ENCODE results near the gene CCDC116.
"Not testable (repeated sequence)": the region's sequence is repeated elsewhere in the genome, so short reads cannot be mapped to it uniquely, and the experiment has no call there.

Gene CCDC116

GRCh38 chr22:21633481-21633880 lies 921 bp downstream of the CCDC116 start:
- FAIRE-seq = no peak

GRCh38 chr22:21634081-21634480 lies 1.5 kb downstream of the CCDC116 start:
- FAIRE-seq = no peak

GRCh38 chr22:21634844-21635243 lies 2.3 kb downstream of the CCDC116 start:
- FAIRE-seq = no peak

GRCh38 chr22:21635771-21636510 lies 3.4 kb downstream of the CCDC116 start:
- no peak for FAIRE-seq

GRCh38 chr22:21636629-21637218 lies 4.2 kb downstream of the CCDC116 start:
- no peak for FAIRE-seq

- FAIRE-seq = not testable (repeated sequence)
Measured at GRCh38 chr22:21637450-21637849, 4.9 kb downstream of the CCDC116 start.

- FAIRE-seq = no peak
Measured at GRCh38 chr22:21639359-21639758, 6.8 kb downstream of the CCDC116 start.

- no peak for FAIRE-seq
Measured at GRCh38 chr22:21640810-21641209, 8.2 kb downstream of the CCDC116 start.

GRCh38 chr22:21641417-21641788 lies 8.8 kb downstream of the CCDC116 start:
- no peak for FAIRE-seq

GRCh38 chr22:21641789-21642583 lies 9.4 kb downstream of the CCDC116 start, which contains the start of gene SDF2L1:
Gene SDF2L1 (plus strand): TSS chr22:21642302. CDS start chr22:21642337, 35 bp downstream.
- FAIRE-seq = no peak

GRCh38 chr22:21642584-21643448 lies 10.3 kb downstream of the CCDC116 start:
- FAIRE-seq = no peak

GRCh38 chr22:21643533-21644357 lies 11.2 kb downstream of the CCDC116 start:
- no peak for FAIRE-seq

- not testable (repeated sequence) for FAIRE-seq
Measured at GRCh38 chr22:21645513-21645912, 13.0 kb downstream of the CCDC116 start.

- no peak for FAIRE-seq
Measured at GRCh38 chr22:21646608-21647590, 14.3 kb downstream of the CCDC116 start.

GRCh38 chr22:21650280-21650679 lies 17.7 kb downstream of the CCDC116 start:
- no peak for FAIRE-seq

GRCh38 chr22:21650823-21651520 lies 18.4 kb downstream of the CCDC116 start:
- no peak for FAIRE-seq

- FAIRE-seq = no peak
Measured at GRCh38 chr22:21651521-21652009, 19.0 kb downstream of the CCDC116 start.

GRCh38 chr22:21652010-21652546 lies 19.5 kb downstream of the CCDC116 start:
- FAIRE-seq = no peak
